H9 (cell line): ENCODE data around the gene RPS6KB2. TPM values are rescaled to one million over a fixed set of nuclear protein-coding genes. Genes with fewer than 3 reads are reported as not detected.

ENCODE experiments used
- DNase-seq: peaks from one replicate; pipeline ENCODE4 v3.0.0-alpha.2; 2017
- H2AFZ ChIP-seq: one replicate; pipeline ENCODE4 v1.6.1; 2013; ENCODE audit warnings: mild to moderate bottlenecking, low read length, control low read depth, moderate library complexity
- H2AK5ac ChIP-seq: 2 replicates; pipeline ENCODE4 v1.6.1; 2013; ENCODE audit warnings: low read length, control low read depth, mixed read lengths; ENCODE audit not compliant: insufficient read length
- H2BK120ac ChIP-seq: one replicate; pipeline ENCODE4 v1.6.1; 2013; ENCODE audit warnings: low read depth, mild to moderate bottlenecking, low read length, control low read depth, inconsistent platforms; ENCODE audit not compliant: poor library complexity, severe bottlenecking
- H2BK12ac ChIP-seq: 2 replicates; pipeline ENCODE4 v1.6.1; 2013; ENCODE audit warnings: low read length, control low read depth, mixed read lengths, low read depth; ENCODE audit not compliant: insufficient read length
- H2BK15ac ChIP-seq: 2 replicates; pipeline ENCODE4 v1.6.1; 2013; ENCODE audit warnings: low read depth, low read length, control low read depth
- H2BK20ac ChIP-seq: one replicate; pipeline ENCODE4 v1.6.1; 2013; ENCODE audit warnings: low read depth, mild to moderate bottlenecking, low read length, control low read depth, inconsistent platforms; ENCODE audit not compliant: poor library complexity, severe bottlenecking
- H2BK5ac ChIP-seq: 2 replicates; pipeline ENCODE4 v1.6.1; 2013; ENCODE audit warnings: low read length, control low read depth, mixed read lengths; ENCODE audit not compliant: insufficient read length
- H3K14ac ChIP-seq: 2 replicates; pipeline ENCODE4 v1.6.1; 2013; ENCODE audit warnings: low read length, control low read depth; ENCODE audit not compliant: insufficient read depth
- H3K18ac ChIP-seq: 2 replicates; pipeline ENCODE4 v1.6.1; 2013; ENCODE audit warnings: low read depth, mild to moderate bottlenecking, mixed read lengths, low read length, control low read depth; ENCODE audit not compliant: insufficient read length
- H3K23ac ChIP-seq: 2 replicates; pipeline ENCODE4 v1.6.1; 2013; ENCODE audit warnings: low read length, control low read depth, mixed read lengths, low read depth; ENCODE audit not compliant: insufficient read length
- H3K23me2 ChIP-seq: 2 replicates; pipeline ENCODE4 v1.6.1; 2013; ENCODE audit warnings: low read depth, mild to moderate bottlenecking, mixed read lengths, low read length, control low read depth; ENCODE audit not compliant: insufficient read length, poor library complexity, severe bottlenecking
- H3K27ac ChIP-seq: 2 replicates; pipeline ENCODE4 v1.5.1; 2013; ENCODE audit warnings: low read length, control low read depth, mixed read lengths, low read depth; ENCODE audit not compliant: insufficient read length
- H3K27me3 ChIP-seq: 2 replicates; pipeline ENCODE4 v1.6.1; 2013; ENCODE audit warnings: low read length, control low read depth, inconsistent platforms; ENCODE audit not compliant: insufficient read depth
- H3K4ac ChIP-seq: 2 replicates; pipeline ENCODE4 v1.6.1; 2013; ENCODE audit warnings: low read depth, mild to moderate bottlenecking, control low read depth, inconsistent platforms, low read length, moderate library complexity
- H3K4me1 ChIP-seq: 2 replicates; pipeline ENCODE4 v1.6.1; 2013; ENCODE audit warnings: low read length, control low read depth, inconsistent platforms; ENCODE audit not compliant: insufficient read depth
- H3K4me2 ChIP-seq: 2 replicates; pipeline ENCODE4 v1.6.1; 2013; ENCODE audit warnings: low read length, control low read depth, mixed read lengths; ENCODE audit not compliant: insufficient read length, insufficient read depth
- H3K56ac ChIP-seq: 2 replicates; pipeline ENCODE4 v1.6.1; 2013; ENCODE audit warnings: low read depth, mild to moderate bottlenecking, mixed read lengths, low read length, control low read depth; ENCODE audit not compliant: insufficient read length
- H3K79me1 ChIP-seq: 2 replicates; pipeline ENCODE4 v1.6.1; 2013; ENCODE audit warnings: low read depth, mild to moderate bottlenecking, moderate library complexity, low read length, control low read depth, inconsistent platforms; ENCODE audit not compliant: insufficient read depth, poor library complexity, severe bottlenecking
- H3K79me2 ChIP-seq: 2 replicates; pipeline ENCODE4 v1.6.1; 2013; ENCODE audit warnings: low read length, control low read depth, inconsistent platforms; ENCODE audit not compliant: insufficient read depth
- H3K9ac ChIP-seq: 2 replicates; pipeline ENCODE4 v1.6.1; 2013; ENCODE audit warnings: low read length, control low read depth, mixed read lengths; ENCODE audit not compliant: insufficient read length; ENCODE audit errors: extremely low read depth
- H3K9me3 ChIP-seq: one replicate; pipeline ENCODE4 v1.6.1; 2013; ENCODE audit warnings: low read depth, low read length, inconsistent platforms; ENCODE audit not compliant: control insufficient read depth
- H3T11ph ChIP-seq: one replicate; pipeline ENCODE4 v1.6.1; 2013; ENCODE audit warnings: mild to moderate bottlenecking, low read length, control low read depth, inconsistent platforms
- H4K20me1 ChIP-seq: one replicate; pipeline ENCODE4 v1.6.1; 2013; ENCODE audit not compliant: control insufficient read depth, insufficient read length, insufficient read depth
- H4K5ac ChIP-seq: 2 replicates; pipeline ENCODE4 v1.6.1; 2013; ENCODE audit warnings: low read depth, mild to moderate bottlenecking, mixed read lengths, low read length, control low read depth; ENCODE audit not compliant: insufficient read length
- H4K8ac ChIP-seq: replicated peaks from 2 replicates; pipeline ENCODE4 v1.6.1; 2013; ENCODE audit warnings: low read length, control low read depth, mixed read lengths, low read depth; ENCODE audit not compliant: insufficient read length
- H4K91ac ChIP-seq: 2 replicates; pipeline ENCODE4 v1.6.1; 2013; ENCODE audit warnings: low read depth, mild to moderate bottlenecking, moderate library complexity, mixed read lengths, low read length, control low read depth; ENCODE audit not compliant: insufficient read length
- H3K27ac Mint-ChIP-seq, 3 experiments: 2 replicates in 2 of 3; 3 replicates in 1 of 3; pipeline ENCODE4 v1.8.0; 2020 to 2021; ENCODE audit warnings: mixed read lengths in 3 of 3, mild to moderate bottlenecking in 1 of 3, moderate library complexity in 1 of 3
- H3K27me3 Mint-ChIP-seq: 2 replicates; pipeline ENCODE4 v1.8.0; 2021; ENCODE audit warnings: low read depth, mild to moderate bottlenecking, moderate library complexity, mixed read lengths
- H3K36me3 Mint-ChIP-seq, 3 experiments: 2 replicates in 2 of 3; 3 replicates in 1 of 3; pipeline ENCODE4 v1.8.0; 2020 to 2021; ENCODE audit warnings: low read depth in 3 of 3, mixed read lengths in 3 of 3; ENCODE audit not compliant: insufficient read depth in 1 of 3
- H3K4me1 Mint-ChIP-seq, 2 experiments: 2 replicates each; pipeline ENCODE4 v1.8.0; 2020; ENCODE audit warnings: mixed read lengths in 2 of 2
- H3K4me3 Mint-ChIP-seq, 2 experiments: 2 replicates in 1 of 2; 3 replicates in 1 of 2; pipeline ENCODE4 v1.8.0; 2020 to 2021; ENCODE audit warnings: mild to moderate bottlenecking in 2 of 2, mixed read lengths in 2 of 2, moderate library complexity in 1 of 2
- H3K9me3 Mint-ChIP-seq, 2 experiments: 2 replicates in 1 of 2; 3 replicates in 1 of 2; pipeline ENCODE4 v1.8.0; 2020; ENCODE audit warnings: mild to moderate bottlenecking in 2 of 2, mixed read lengths in 2 of 2, moderate library complexity in 1 of 2
- CTCF ChIP-seq: fragments of 200-600 bp; sonication (generic); conservative IDR thresholded peaks from 3 replicates; pipeline ENCODE4 v1.8.0; 2021; ENCODE audit warnings: antibody characterized with exemption, mild to moderate bottlenecking
- WGBS: extraction: QIAGEN DNeasy Blood & Tissue Kit; methylation state at CpG from one replicate; pipeline ENCODE4 v1.1.7; 2013; ENCODE audit warnings: missing lambda C conversion rate, low lambda C conversion rate, mixed read lengths; ENCODE audit not compliant: insufficient read length; ENCODE audit errors: extremely low coverage; 5-methylcytosine and 5-hydroxymethylcytosine counted together
- total RNA-seq: library from RNA; stranded (reverse); gene quantifications from 2 replicates; pipeline ENCODE4 v1.2.1, GENCODE V29; 2021

Gene RPS6KB2
- total RNA-seq, 1 experiment from 2014 or later: 51.7 TPM

DNA sequence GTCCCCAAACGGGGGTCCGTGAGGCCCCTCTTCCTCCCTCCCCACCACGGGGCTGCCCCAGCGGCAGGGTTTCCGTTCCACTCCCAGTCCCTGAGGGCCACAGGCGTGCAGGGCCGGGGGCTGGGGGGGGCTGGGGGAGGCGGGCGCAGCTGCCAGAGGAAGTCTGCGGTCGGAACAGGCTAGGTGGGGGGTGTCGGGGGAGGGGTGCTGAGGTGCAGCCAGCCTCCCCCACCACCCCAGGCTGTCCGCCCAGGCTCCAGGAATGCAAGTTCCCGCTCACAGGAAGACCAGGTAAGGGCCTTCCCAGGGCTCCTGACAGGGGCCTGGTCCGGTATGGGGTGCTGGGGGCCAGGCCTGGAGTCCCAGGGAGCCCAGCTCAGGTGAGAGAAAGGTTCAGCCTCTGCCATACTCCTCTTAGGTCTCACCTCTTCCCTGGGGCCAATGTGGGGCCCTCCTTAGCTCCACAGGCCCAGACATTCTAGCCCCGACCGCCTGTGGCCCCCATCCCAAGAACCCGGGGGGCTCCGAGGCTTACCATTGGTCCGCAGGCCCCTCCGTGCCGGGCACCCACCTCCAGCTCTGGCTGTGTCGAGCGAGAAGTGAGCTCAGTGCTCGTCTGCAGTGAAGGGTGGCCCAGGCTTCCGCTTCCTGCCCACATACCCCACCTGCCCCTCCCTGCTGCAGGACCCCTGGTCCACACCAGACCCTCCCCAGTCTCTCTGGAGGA lies 9.0 kb downstream of the RPS6KB2 start, which contains the start of gene PTPRCAP:
Gene PTPRCAP (minus strand): TSS at position 601 of the 727 bp plus-strand sequence. CDS start 63 bp downstream, at position 538.
- Histone ChIP-seq H2BK15ac (no peak within 1 kb of the TSS), H3K23ac (no peak within 1 kb of the TSS), H4K20me1 (no peaks in the 10 kb centered on the region), H3K27me3 (no peaks in the 10 kb centered on the region), H3K27ac (peak within 1 kb of the TSS; percentile 6), H3K9ac (no peak within 1 kb of the TSS), H3K79me1 (no peaks in the 10 kb centered on the region), H3K4ac (no peak within 1 kb of the TSS), H3K56ac (no peak within 1 kb of the TSS), H3K9me3 (no peaks in the 10 kb centered on the region), H3K79me2 (no peaks in the 10 kb centered on the region), H2BK12ac (no peak within 1 kb of the TSS), H4K5ac (no peak within 1 kb of the TSS), H2BK5ac (no peak within 1 kb of the TSS), H3K4me1 (no peaks in the 10 kb centered on the region; the same call in 1 of the 2 replicates), H4K8ac (no peak within 1 kb of the TSS), H2BK120ac (no peak within 1 kb of the TSS), H2BK20ac (no peak within 1 kb of the TSS), H4K91ac (no peak within 1 kb of the TSS), H3K23me2 (no peaks in the 10 kb centered on the region), H3K4me2 (no peak within 1 kb of the TSS), H3T11ph (no peak within 1 kb of the TSS), H2AFZ (no peak within 1 kb of the TSS), H2AK5ac (no peak within 1 kb of the TSS), H3K14ac (peak within 1 kb of the TSS; percentile 20; the same call in 1 of the 2 replicates), H3K18ac (peak within 1 kb of the TSS; percentile 15)
- no peaks in the 10 kb centered on the region; the same call in 1 of the 2 replicates for H3K27me3 Mint-ChIP-seq
- peak within 1 kb of the TSS in 1 of 2 experiments; percentile 32; a peak in 1 of 5 replicates for H3K4me3 Mint-ChIP-seq
- peak within 1 kb of the TSS; percentile 35 to 78 (median 69); a peak in 5 of 7 replicates for H3K27ac Mint-ChIP-seq
- DNase-seq: no peak
- H3K4me1 Mint-ChIP-seq: peaks cover 4 to 10% of the 10 kb centered on the region in 2 experiments
- TF ChIP-seq CTCF: no peak
- H3K9me3 Mint-ChIP-seq: no peaks in the 10 kb centered on the region
- WGBS: no CpG with 5 or more reads among the region's 26 CpGs
- H3K36me3 Mint-ChIP-seq: peaks cover 11 to 51% (median 48%) of the 10 kb centered on the region in 3 experiments; a peak in 6 of 7 replicates
